PC-3 (cell line): ENCODE data around the gene TEX9.
"Not testable (repeated sequence)": the region's sequence is repeated elsewhere in the genome, so short reads cannot be mapped to it uniquely, and the experiment has no call there.

Experiments used
- CTCF ChIP-seq: fragments of 300-600 bp; sonication (generic); conservative IDR thresholded peaks from 2 replicates; pipeline ENCODE4 v1.5.1; 2017; ENCODE audit warnings: antibody characterized with exemption, low read depth, mild to moderate bottlenecking, low read length
- EZH2 ChIP-seq: fragments of 300-600 bp; sonication (generic); IDR thresholded peaks from one replicate; pipeline ENCODE4 v1.6.1; 2017; ENCODE audit warnings: antibody characterized with exemption, mild to moderate bottlenecking, low read length; ENCODE audit not compliant: unreplicated experiment

- TF ChIP-seq CTCF, EZH2: not testable (repeated sequence)
Measured at GRCh38 chr15:56316561-56316960, 48.7 kb upstream of the TEX9 start.
